Ecto neural progenitor cell (in vitro differentiated cells): Measurements from ENCODE around the gene LUZP2.

Experiments used
- DNase-seq: peaks from one replicate; pipeline ENCODE4 v3.0.0-alpha.2; 2018; ENCODE audit warnings: low spot score

LUZP2 gene

DNA sequence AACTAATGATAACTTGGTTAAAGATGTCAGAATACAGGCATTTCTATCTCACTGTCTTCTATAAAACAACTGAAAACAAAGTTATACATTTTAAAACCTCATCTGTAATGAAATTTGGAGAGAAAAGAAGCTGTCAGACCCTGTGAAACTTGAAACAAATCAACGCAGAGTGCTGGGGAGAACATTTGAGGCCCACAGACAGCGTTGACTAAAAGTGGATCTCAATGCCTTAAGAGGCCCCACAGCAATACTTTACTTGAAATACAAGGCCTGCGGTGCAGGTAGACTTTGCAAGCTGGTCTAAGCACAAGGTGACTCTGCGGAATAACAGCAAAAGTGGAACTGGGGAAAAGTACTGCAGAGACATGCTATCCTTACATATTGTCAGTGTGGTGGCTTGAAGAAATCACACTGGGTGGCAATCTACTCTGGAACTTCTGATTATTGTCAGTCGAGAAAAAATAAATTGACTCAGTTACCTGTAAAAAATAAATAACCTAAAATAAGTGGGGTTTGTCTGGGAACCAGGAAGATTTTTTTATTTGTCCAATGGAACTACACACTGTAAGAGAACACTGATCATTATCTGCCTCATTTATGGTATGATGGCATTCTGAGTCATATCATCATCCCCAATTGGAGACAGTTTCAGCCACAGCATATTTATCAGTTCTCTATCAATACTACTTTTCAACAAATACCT, 138.9 kb downstream of the LUZP2 start:
- DNase-seq: no peak

DNA sequence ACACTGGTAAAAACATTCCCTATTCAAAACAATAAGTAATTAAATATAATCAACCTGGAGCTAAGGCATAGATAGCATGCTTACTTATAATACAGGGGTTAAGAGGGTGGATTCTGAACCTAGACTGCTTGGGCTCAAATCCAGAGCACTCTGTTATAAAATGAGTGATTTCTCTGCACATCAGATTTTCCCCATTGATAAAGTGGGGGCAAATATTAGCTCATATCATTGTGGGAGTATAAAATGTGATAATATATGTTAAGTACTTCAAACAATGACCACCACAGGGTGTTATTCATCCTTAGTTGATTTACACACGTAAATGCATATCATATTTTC, 139.4 kb downstream of the LUZP2 start:
- DNase-seq: no peak

DNA sequence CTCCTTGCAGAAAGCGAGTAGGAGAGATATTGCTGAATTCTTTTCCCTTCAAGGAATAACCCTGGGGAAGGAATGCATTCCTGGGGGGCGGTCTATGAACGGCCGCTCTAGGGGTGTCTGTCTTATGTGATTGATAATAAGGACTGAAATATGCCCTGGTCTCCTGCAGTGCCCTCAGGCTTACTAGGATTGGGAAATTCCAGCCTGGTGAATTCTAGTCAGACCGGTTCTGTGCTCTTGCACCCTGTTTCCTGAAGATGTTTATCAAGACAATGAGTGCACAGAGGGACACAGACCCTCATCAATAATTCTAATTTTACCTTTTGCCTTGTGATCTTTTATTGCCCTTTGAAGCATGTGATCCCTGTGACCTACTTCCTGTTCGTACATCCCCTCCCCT, 140.7 kb downstream of the LUZP2 start:
- no peak for DNase-seq

DNA sequence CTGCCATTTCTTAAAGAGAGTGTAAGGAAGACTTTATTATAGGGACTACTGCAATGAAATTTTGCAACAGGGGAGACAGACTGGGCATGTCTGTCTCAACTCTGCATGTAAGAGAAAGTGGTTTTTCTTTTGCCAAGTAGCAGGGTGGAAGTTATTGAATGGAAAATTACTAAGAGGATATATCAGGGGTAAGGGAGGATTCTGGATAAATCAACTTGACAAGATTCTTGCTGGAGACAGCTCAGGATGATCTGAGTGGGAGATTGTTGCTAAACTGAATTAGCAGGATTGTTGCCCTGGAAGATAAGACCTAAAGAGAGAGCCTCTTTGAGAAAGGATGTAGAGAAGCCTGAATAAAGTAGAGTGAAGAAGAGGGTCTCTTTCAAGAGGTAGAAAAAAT, 145.8 kb downstream of the LUZP2 start:
- no peak for DNase-seq

DNA sequence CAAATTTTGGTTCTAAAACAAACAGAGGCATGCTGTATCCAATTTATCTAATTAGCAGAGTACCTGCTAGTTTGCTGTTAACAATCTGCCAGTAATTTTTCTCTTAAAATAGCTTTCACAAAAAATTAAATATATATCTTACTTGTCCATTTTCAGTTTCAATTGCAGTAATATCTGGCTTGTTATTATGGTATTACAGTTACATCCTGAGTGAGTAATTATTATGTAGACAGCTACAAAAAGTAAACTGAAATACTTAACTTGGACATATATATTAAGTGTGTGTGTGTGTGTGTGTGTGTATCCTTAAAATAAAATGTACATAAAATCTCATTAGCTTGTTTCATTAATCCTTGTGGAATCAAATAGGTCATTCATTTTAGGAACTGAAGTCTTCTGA, 148.7 kb downstream of the LUZP2 start:
- no peak for DNase-seq

DNA sequence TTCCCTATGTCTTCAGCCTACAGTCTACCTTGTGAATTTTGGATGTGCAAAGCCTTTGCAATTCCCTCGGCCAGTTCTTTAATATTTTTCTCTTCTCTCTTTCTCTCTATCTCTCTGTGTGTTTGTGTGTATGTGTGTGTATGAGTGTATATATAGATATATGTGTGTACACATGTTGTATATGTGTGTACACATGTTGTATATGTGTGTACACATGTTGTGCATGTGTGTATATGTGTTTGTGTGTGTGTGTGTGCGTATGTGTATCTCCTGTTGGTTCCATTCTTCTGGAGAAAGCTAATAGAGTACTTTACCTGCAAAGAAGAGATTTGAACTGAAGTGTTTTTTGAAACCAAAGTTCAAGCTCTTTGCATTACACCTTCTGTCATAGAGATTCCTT, 155.0 kb downstream of the LUZP2 start:
- DNase-seq: no peak

DNA sequence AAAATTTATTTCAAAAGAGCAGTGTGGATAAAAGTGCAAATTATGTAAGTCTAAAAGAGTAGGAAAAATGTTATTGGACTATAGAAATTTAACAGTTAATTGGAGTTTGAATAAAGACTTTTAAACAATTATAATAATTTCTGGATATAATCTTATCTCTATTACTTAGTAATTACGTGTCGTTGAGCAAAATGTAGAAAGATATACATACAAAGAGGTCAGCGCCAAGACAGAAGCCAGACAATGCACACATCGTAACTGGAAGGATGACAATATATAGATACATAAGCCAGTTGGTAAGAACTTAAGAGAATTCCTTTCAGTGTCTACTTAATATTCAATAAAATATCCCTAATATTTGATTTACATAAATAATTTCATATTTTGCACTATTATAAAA, 157.0 kb downstream of the LUZP2 start:
- DNase-seq: no peak

DNA sequence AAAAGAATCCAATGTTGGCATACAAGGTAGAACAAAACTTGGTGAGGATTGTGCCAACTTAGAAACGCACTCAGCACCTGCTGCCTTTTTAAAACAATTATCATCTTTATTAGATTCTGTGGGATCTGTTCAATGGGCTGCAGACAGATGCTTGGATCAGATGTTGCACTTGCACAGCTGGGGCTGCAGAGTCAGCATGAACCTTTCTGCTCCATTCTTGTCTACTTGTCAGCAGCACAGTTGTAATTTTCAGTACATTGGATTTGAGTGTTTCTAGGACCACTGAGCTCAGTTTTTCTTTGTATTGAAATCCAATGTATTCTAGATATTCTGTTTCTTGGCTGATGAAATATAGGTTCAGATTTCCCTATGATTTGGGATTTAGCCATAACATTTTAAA, 164.5 kb downstream of the LUZP2 start:
- DNase-seq: no peak

DNA sequence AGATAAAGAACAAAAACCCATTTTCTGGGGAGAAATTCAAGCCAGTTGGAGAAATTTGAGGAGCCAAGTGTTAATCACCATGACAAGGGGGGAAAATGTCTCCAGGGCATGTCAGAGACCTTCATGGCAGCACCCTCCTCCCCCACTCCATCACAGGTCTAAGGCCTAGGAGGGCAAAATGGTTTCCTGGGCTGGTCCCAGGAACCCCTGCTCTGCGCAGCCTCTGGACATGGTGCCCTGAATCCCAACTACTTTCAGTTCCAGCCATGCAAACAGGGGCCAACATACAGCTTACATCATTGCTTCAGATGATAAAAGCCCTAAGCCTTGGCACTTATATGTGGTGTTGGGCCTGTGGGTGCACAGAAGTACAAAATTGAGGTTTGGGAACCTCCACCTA, 167.5 kb downstream of the LUZP2 start:
- no peak for DNase-seq

DNA sequence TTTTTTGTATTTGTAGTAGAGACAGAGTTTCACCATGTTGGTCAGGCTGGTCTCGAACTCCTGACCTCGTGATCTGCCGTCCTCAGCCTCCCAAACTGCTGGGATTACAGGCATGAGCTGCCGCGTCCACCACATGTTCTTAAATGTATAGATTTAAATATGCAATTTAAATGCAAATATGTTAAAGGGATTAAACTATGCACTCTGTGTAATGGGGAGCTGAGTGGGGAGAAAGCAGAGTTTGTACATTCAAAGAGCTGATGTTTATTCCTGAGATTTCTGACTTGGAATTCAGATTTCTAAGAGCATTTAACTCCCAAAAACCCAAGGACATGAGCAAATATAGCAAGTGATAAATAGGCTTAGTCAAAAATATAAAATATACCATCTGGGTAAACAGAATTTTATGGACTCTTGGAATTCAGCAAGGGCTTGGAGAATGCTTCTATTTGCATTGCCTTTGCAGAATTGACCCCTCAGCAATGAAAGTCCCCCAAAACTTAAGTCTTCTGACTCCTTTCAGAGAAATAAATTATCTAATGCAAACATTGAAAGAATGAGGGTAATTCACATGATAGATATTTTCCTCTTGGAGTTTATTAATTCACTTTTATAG, 170.6 kb downstream of the LUZP2 start:
- no peak for DNase-seq

DNA sequence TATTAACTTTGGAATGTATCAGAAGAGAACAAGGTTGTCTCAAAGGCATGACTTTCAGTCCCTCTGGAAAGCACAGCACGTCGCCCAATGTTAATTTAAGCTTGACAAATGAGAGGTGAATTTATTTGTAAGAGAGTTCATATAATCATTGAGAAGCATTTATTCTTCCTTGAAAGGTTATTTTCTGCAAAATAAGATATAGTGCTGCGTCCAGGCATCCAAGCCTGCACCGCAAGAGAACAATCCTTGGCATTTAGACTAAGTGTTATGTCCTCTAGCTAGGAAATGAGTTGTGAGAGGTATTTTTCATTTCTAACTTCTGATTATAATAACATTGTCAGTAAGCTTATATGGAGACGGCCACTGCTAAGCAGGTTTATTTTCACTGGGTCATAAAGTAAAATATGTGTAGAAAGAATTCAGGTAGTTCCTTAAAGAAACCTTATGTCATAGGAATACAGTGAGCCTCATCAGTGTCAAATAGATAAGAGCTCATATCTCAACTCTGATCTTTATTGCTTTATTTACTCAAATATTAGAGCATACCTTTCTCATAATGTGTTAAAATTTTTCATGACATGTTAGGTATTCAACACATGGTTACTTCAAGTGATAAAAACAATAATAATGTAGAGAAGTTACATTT, 182.0 kb downstream of the LUZP2 start:
- DNase-seq: no peak

DNA sequence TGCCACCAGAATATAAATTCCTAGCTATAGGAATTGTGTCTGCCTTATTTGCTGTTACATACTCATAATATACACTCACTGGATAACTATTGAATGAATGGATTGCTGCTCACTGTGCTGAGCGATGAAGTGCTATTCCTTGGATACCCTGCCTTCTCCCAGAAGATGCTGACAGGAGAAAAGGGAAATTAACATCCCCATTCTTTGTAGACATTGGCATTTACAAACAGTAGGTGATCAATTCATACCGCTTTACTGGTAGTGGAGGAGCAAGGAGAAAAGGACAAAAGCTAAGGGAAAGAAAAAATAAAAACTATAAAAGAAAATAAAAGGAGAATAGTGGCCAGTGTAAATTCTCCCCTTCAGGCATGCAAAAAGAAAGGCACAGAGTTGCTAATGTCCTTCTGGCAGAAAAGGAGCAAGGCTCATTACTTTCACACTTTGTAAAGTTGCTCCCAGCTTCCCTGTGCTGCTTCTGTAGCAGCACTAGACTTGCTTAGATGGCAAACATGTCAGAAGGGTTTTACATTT, 183.0 kb downstream of the LUZP2 start:
- DNase-seq: no peak

DNA sequence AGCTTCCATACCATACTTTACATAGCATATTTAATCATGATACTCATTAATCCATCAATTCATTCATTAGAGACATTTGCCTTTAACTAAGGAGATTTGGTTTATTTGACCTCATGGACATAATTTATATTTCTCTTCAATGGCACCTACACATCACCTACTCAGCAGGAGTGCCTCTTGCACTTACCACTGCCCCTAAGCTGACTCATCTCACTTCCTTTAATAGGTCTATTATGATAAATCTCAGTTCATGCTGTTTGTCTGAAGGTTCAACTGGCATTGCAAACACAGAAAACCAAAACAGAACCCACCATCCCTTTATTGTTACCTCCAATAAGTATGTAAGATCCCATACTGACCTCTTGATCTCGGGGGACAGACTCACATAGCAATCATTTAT, 186.7 kb downstream of the LUZP2 start:
- DNase-seq: no peak

DNA sequence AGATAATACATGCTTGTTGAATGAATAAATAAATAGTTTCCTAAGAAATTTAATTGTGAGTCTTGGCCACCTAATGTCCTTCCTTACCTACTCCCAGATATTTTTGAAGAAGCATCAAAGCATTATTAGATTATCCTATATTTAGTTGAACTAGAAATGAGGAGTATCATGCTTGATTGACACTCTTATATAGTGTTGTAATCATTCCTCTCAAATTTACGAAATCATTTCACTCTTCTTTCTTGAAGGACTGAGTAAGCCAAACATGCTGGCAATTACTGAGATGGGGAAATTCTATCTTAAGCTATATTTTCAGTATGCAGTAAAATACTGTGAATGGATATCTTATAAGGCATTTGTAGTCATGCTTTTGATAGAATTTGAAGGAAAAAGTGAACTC, 189.0 kb downstream of the LUZP2 start:
- no peak for DNase-seq

DNA sequence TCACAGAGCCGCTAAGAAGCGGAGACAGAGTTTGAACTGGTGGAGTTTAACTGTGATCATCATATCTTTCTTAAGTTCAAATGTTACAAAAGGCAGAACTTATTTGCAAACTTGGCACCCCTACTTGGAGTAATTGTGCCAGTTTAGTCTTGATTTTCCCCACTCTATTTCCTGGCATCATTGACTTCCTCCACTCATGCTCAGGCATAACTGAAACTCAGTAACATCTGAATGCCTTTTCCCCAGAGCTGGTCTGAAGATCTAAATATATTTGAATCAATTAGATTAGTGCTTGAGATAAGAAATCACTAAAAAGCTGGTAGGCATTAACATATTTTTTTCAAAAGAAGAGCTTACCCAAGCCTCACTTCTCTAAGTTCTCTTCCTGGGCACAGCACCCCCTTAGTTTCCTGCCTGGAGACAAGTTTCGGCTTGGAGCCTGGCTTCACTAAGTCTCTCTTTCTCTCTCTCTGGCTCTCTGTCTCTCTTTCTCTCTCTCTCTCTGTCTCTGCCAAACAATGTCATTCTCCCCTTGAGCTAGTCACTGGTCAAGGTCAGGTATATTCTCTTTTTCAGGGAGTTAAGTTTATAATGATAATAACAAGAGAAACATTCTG, 190.8 kb downstream of the LUZP2 start:
- no peak for DNase-seq

DNA sequence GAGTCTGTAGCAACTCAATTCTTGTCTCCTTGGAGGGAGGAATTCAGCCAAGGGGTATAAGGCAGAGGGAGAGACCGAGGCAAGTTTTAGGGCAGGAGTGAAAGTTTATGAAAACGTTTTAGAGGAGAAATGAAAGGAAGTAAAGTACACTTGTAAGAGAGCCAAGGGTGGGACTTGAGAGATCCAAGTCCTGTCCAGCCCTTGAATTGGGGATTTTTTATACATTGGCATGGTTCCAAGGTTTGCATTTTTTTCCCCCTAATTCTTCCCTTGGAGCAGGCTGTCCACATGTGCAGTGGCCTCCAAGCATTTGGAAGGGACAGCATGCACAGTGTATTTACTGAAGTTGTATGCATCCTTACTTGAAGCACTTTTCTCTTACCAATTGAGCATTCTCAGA, 192.1 kb downstream of the LUZP2 start:
- no peak for DNase-seq

DNA sequence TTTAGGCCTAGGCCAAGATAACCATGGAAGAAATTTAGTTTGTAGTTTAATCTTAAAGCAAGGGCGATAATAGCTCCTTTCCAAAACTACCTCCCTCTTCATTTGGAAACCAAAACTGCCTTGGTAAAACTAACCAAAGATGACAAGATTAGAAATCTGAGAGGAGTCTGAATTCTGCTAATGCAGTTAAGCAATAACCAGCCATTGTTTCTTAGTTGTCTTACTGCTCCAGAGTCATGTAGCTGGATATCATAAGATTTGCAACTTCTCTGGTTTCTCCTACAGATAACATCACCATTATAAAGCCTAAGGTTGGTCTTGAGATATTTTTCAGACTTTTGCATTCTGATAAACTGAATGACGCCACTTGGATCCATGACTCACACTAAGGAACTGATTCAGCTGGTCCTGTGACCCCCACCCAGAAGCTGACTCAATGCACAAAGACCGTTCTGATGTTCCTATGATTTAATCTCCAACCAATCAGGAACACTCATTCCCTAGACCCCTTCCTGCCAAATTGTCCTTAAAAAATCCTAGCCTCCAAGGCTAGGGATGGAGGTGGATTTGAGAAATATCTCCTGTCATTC, 200.8 kb downstream of the LUZP2 start:
- no peak for DNase-seq

DNA sequence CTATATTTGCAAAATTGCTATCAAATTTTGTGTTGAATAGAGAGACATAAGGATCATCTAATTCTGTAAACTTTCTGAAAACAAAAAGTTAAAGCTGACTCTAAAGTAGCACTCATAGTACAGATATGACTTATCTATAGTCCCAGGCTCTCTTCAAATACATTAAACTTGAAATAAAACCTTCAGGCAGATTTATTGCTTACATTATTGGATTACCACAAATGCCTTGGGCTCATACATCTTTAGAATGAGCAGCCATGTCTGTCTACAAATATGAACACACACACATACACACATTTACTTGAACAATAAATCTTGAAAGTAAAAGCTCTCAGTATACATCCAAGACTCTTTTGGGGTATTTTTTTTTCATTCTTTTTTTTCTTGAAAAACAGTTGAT, 207.9 kb downstream of the LUZP2 start:
- DNase-seq: no peak

DNA sequence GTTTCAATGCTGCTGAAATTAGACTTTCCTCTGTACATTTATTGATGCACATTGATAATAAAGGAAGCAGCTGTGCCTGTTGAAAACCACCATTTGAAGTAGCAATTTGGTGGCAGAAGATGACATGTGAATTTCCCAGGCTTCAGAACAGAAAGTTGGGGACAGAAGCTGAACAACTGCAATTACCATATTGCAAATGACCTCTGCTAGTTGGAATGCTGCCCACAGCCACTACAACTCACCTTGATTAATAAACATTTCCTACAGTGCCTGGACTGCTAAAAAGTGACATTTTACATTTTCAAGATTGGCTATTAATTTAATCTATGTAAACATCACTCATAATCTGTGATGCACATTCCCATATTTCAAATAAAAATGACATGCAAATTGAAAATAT, 208.6 kb downstream of the LUZP2 start:
- DNase-seq: no peak

DNA sequence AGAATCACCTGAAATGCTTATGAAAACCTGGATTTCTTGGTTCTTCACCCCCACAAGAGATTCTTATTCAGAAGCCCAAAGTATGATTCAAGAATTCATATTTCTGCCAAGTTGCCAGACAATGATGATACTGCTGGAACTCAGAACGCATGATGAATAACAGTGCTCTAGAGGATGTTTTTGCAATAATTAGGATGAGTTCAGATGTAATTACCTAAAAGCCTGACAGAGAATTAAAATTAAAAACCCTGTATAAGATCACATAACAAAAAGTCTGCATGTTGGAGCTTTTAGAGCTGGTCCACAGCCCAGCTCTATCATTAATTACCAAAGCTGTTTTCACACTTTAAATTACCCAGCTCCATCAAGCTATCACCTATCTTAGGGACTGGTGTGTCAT, 211.8 kb downstream of the LUZP2 start:
- DNase-seq: no peak

DNA sequence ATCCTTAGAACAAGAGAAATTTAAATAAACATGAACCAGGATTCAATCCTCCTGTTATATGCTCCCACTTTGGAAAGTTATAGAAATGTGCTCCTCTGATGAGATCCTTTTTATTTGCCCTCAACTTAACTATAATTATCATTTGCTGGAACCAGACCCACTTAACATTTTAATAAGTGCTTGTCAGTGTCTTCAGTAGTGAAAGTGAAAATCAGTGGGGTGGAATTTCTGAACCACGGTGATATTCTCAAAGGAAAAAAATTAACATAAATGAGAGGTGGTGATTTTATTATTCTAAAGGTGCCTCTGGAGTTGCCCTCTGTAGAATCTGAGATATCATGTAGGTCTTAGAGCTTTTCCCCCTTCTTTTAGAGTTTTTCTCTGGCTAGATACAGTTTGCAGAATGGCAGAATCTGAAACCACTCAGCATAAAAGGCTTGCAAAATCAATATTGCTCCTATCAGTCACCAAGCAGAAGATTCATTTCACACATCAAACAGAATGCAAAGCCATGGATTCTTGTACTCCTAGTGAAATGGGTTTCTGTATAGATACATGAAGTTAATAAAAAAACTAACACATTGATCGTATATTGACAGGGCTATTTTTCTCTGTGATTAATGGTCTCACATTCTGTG, 213.2 kb downstream of the LUZP2 start:
- no peak for DNase-seq

DNA sequence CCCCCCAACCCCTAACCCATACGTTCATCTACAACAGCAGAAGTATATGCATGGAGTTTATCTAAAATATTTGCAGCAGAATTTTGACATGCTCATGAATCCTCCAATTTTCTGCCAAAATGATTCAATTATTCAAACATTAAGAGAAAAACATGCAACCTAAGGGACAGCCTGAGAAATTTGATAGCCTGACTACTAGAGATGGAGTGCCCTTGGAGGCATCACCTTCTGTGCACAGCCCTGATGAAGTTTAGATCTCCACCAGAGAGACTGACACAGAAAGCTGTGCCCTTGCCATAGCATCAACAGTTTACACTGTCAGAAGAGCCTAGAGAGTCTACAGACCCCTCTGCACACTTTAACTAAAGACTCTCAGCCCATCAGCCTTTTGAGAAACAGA, 217.7 kb downstream of the LUZP2 start:
- DNase-seq: no peak
